ENCODE results near the gene GSTA2.
"Not testable (repeated sequence)": the region's sequence is repeated elsewhere in the genome, so short reads cannot be mapped to it uniquely, and the experiment has no call there.

The GSTA2 gene

DNA sequence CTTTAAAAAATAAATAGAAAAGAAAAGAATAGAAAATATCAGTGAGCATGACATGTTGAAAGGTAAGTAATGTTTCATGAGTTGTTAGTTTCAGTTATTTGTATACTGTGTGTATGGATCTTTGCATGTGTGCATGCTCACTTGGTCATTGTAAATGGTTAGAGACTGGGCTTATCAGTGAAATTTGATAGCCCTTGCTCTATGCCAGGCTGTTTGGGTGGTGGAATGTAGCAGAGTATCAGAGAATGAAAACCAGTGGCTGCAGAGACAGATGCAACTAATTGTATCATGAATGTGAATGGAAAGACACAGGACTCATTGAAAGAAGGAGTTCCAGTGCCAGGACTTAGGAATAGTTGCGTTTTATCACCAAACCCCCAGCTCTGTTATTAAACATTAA is 4.2 kb downstream of the GSTA2 start:
- no peak for DNase-seq

- not testable (repeated sequence) for DNase-seq
Measured at GRCh38 chr6:52757651-52758338, 5.5 kb downstream of the GSTA2 start.

GRCh38 chr6:52754443-52754842 is 8.8 kb downstream of the GSTA2 start:
- no peak for DNase-seq

GRCh38 chr6:52753137-52753536 is 10.1 kb downstream of the GSTA2 start:
- not testable (repeated sequence) for DNase-seq

GRCh38 chr6:52752310-52752709 is 11.0 kb downstream of the GSTA2 start:
- DNase-seq, result no peak

GRCh38 chr6:52749556-52750152 is 13.6 kb downstream of the GSTA2 start:
- no peak for DNase-seq

DNA sequence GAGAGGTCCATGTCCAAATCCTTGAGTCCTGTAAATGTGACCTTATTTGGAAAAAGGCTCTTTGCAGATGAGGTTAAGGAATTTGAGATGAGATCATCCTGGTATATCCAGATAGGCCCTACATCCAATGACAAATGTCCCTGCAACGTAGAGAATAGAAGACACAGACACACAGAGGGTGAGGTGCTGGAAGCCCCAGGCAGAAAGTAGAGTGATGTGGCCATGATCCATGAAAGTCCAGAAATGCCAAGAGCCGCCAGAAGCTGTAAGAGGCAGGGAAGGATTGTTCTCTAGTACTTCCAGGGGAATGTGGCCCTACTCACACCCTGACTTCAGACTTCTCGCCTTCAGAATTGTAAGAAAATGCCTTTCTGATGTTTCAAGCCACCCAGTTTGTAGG is 16.0 kb downstream of the GSTA2 start:
- not testable (repeated sequence) for DNase-seq

GRCh38 chr6:52746213-52746612 is 17.1 kb downstream of the GSTA2 start:
- no peak for DNase-seq

GRCh38 chr6:52745764-52746201 is 17.5 kb downstream of the GSTA2 start:
- DNase-seq, result no peak

DNA sequence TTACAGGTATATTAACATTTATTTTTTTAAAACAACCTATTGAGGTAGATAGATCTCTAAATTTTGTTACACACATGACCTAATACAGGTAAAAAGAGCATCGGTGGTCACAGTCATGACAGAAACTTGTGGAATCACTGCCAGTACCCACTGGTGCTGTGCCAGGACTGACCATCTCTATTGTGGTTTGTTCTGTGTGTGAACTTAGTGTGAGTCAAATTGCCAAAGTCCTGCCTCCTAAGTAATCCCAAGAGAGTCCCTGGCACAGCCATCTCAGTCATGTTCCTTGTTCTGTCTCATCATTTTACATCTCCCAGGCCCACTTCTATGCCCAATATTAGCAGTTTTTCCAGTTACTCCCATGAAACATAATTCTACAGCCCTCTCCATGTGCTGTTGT is 21.4 kb downstream of the GSTA2 start:
- no peak for DNase-seq

DNA sequence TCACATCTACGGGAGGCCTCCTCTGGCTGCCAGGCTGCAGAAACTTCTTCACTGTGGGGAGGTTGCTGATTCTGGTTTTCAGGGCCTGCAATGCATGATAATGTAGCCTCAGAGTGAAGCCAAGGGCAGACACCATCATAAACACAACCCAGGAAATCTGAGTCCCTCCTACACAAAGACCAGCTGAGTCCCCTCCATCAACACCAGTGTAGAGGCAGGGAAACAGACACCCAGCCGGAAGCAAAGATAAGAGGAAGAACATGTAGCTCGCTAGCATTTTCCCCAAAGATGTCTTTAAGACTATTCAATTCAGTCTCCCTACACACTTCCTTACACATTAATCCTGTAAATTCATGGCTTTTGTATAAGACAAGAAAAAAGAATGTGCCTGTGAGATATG is 23.6 kb downstream of the GSTA2 start:
- DNase-seq, result no peak

DNA sequence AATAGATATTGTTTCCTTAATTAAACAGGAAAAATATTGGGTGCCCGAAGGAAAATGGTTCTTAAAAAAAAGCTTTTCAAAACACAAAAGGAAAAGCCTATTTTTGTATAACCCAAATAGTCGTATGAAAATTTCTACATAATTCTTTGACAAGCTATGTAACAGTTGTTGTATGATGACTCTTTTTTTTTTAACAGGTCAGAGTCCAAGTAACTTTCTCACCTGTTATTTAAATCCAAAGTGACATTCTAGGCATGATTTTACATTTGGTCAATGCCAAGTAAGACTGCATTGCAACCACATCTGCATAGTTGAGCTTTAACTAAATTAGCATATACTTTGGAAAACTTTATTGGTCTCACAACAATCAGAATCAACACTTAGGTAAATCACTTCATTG is 24.1 kb downstream of the GSTA2 start:
- no peak for DNase-seq

DNA sequence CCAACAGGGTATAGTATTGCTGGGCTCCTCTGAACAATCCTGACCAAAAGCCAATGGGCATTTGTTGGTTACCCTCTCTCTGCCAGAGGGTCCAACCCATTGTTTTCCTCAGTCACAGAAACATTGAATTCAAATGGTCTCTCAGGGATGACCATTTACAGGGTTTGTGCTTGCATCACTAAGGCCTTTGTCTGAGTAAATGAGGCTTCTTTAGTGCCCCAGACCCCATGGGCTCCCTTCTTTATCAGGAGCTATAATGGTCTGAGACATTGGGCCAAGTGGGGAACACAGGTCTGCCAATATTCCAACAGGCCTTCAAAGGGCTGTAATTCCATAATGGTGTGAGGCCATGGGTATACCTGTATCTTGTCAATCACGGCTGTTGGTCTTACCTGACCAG is 27.1 kb downstream of the GSTA2 start:
- DNase-seq, result no peak

DNA sequence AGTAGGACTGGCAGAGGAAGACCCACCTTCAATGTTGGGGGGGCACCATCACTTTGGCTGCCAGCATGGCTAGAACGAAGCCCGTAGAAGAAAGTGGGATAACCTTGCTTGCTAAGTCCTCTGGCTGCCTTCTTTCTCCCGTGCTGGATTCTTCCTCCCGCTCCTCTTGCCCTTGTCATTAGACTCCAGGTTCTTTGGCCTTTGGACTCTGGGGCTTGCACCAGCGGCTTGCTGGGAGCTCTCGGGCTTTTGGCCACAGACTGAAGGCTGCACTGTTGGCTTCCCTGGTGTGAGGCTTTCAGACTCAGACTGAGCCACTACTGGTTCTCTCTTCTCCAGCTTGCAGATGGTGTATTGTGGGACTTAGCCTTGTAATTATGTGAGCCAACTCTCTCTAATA is 28.2 kb downstream of the GSTA2 start:
- DNase-seq, result no peak

DNA sequence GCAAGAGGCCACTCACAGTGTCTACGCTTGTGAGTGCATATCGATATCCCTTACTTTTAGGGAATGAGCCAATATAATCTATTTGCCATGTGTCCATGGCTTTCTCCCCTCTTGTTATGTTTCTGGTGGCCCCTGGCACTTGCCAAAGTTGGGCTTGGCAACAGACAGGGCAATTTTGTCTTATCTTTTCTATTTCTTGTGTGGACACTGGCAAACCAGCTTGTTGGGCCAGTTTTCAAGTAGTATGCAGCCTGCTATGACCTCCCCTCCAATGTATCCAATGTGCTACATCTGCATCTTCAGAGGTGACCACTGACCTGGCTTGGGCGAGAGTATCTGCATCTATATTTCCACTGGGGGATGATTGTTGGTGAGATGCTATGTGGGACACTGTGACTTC is 29.2 kb downstream of the GSTA2 start:
- DNase-seq, result no peak

GRCh38 chr6:52733172-52733571 is 30.1 kb downstream of the GSTA2 start:
- DNase-seq, result no peak

- DNase-seq, result no peak
Measured at GRCh38 chr6:52731719-52732118, 31.6 kb downstream of the GSTA2 start.

- DNase-seq, result no peak
Measured at GRCh38 chr6:52729576-52729975, 33.7 kb downstream of the GSTA2 start.

- DNase-seq, result no peak
Measured at GRCh38 chr6:52728394-52728793, 34.9 kb downstream of the GSTA2 start.

DNA sequence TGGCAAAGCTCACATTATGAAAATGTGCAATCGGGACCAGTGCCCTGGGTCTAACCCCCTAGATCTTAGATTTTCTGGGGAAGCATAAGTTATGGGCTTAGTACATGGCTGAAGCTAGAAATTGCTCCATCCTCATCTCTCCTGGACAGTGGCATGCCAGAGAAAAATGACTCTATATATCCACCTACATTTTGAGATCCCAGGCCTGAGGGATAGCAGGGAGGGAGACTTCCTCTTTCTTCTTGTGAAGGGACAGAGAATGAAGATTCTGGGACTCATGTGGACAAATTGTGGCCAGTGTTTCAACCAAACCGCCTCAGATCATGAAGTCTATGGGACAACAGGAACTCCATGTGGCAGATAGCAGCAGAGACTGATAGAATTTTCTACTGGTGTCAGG is 35.4 kb downstream of the GSTA2 start:
- no peak for DNase-seq

GRCh38 chr6:52726741-52727535 is 36.3 kb downstream of the GSTA2 start:
- DNase-seq, result no peak

GRCh38 chr6:52726193-52726542 is 37.1 kb downstream of the GSTA2 start:
- DNase-seq, result no peak

DNA sequence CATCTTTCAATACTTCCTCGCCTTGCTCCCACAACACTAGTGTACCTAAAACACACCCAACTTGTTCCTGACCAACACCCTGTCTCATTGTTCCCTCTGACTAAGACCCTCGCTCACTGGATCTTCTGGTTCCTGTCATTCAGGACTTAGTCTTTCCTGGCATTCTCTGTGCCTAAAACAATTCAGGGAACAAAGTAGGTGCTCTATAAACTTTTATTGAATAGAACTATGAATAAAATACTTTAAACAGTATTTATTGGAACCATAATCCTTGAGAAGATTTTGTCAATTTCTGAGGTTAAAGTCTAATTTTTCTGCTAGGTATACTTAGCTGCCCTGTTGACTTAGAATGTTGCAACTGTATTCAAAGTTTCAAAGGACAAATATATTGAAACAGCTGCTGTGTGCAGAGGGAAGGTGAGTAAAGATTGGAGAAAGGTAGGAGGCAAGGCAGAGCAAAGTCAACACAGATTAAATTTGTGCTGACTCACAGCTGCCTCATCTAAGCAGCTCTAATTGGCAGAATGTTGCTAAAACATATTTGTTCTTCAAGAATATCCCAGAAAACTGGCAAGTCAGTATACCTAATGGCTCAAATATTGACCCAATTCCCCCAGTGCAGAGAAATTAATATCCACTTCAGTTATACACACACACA is 37.6 kb downstream of the GSTA2 start:
- DNase-seq, result peak; percentile 13

- no peak for DNase-seq
Measured at GRCh38 chr6:52725143-52725534, 38.1 kb downstream of the GSTA2 start.

All from RPMI8226 (cell line).